K562 (cell line): ENCODE data around the gene BEST1. TPM values are rescaled to one million over a fixed set of nuclear protein-coding genes. Genes with fewer than 3 reads are reported as not detected.
"Not testable (repeated sequence)": the region's sequence is repeated elsewhere in the genome, so short reads cannot be mapped to it uniquely, and the experiment has no call there.

Source experiments
- ARID1B ChIP-seq: fragments of 450-650 bp; IDR thresholded peaks from 2 replicates; pipeline ENCODE4 v1.6.1; 2016; ENCODE audit warnings: antibody characterized with exemption, mild to moderate bottlenecking, inconsistent platforms
- ATF3 ChIP-seq, 2 experiments: fragments of 450-650 bp in 1 of 2; sonication (generic) in 1 of 2; formaldehyde crosslinking in 1 of 2; IDR thresholded peaks in 1 of 2; conservative IDR thresholded peaks in 1 of 2; 2 replicates each; pipeline versions ENCODE4 v1.6.1 to v1.8.1; 2016 to 2023; ENCODE audit warnings: mild to moderate bottlenecking in 2 of 2, moderate library complexity in 2 of 2, inconsistent platforms in 1 of 2, missing genetic modification reagents in 1 of 2
- CEBPB ChIP-seq: fragments of 450-650 bp; IDR thresholded peaks from 2 replicates; pipeline ENCODE4 v1.6.1; 2016; ENCODE audit warnings: missing genetic modification characterization, missing compliant biosample characterization
- CEBPG ChIP-seq, 3 experiments: fragments of 200-800 bp in 1 of 3; sonication (Bioruptor generic) in 1 of 3; sonication (generic) in 1 of 3; formaldehyde crosslinking in 1 of 3; IDR thresholded peaks in 2 of 3; conservative IDR thresholded peaks in 1 of 3; 2 replicates each; pipeline versions ENCODE4 v1.6.1 to v1.8.0; 2016 to 2022; ENCODE audit warnings: missing compliant biosample characterization in 2 of 3, missing genetic modification characterization in 2 of 3, mild to moderate bottlenecking in 1 of 3, missing genetic modification reagents in 1 of 3
- HMBOX1 ChIP-seq: sonication (generic); IDR thresholded peaks from 2 replicates; pipeline ENCODE4 v1.6.1; 2016
- IRF9 ChIP-seq: fragments of 450-650 bp; IDR thresholded peaks from 2 replicates; pipeline ENCODE4 v1.6.1; 2016; ENCODE audit warnings: missing biosample characterization, missing genetic modification characterization
- KDM1A ChIP-seq, 2 experiments: fragments of 450-650 bp; IDR thresholded peaks; 2 replicates each; pipeline ENCODE4 v1.6.1; 2016; ENCODE audit warnings: mild to moderate bottlenecking in 2 of 2
- KLF16 ChIP-seq: IDR thresholded peaks from 2 replicates; pipeline ENCODE4 v1.6.1; 2016; ENCODE audit warnings: antibody characterized with exemption
- L3MBTL2 ChIP-seq: fragments of 450-650 bp; IDR thresholded peaks from 2 replicates; pipeline ENCODE4 v1.6.1; 2016; ENCODE audit warnings: mild to moderate bottlenecking, moderate library complexity
- SMARCA4 ChIP-seq: fragments of 450-650 bp; IDR thresholded peaks from 2 replicates; pipeline ENCODE4 v1.6.1; 2016
- TARDBP ChIP-seq: fragments of 450-650 bp; IDR thresholded peaks from 2 replicates; pipeline ENCODE4 v1.6.1; 2016
- TCF3 ChIP-seq: sonication (generic); formaldehyde crosslinking; IDR thresholded peaks from 2 replicates; pipeline ENCODE4 v1.4.0; 2020; ENCODE audit warnings: mild to moderate bottlenecking, missing genetic modification reagents
- TOE1 ChIP-seq, 2 experiments: fragments of 450-650 bp in 1 of 2; sonication (generic) in 1 of 2; formaldehyde crosslinking in 1 of 2; IDR thresholded peaks; 2 replicates each; pipeline versions ENCODE4 v1.7.1 to v1.8.0; 2016 to 2022; ENCODE audit warnings: borderline replicate concordance in 2 of 2, mild to moderate bottlenecking in 2 of 2, antibody characterized with exemption in 1 of 2, inconsistent platforms in 1 of 2, low read depth in 1 of 2, missing genetic modification reagents in 1 of 2, moderate library complexity in 1 of 2
- VEZF1 ChIP-seq: fragments of 200-800 bp; sonication (Bioruptor generic); IDR thresholded peaks from 2 replicates; pipeline ENCODE4 v1.6.1; 2017; ENCODE audit warnings: missing genetic modification characterization, missing compliant biosample characterization
- ZEB2 ChIP-seq: fragments of 450-650 bp; IDR thresholded peaks from 2 replicates; pipeline ENCODE4 v1.6.1; 2016
- ZNF592 ChIP-seq: fragments of 450-650 bp; IDR thresholded peaks from 2 replicates; pipeline ENCODE4 v1.6.1; 2017; ENCODE audit warnings: antibody characterized with exemption, mild to moderate bottlenecking
- polyA plus RNA-seq, 8 experiments: library from polyadenylated mRNA; depleted of rRNA in 4 of 8; stranded (reverse) in 5 of 8; unstranded in 3 of 8; fragments of >200 nt; fragmentation: Nextera tagmentation in 2 of 8; fragmentation: Illumina TruSeq in 1 of 8; extraction: Ambion mirVana in 2 of 8; extraction: Trizol in 1 of 8; gene quantifications; 2 replicates each; pipeline versions ENCODE4 v1.2.1 to v1.2.3, GENCODE V29; 2011 to 2014; ENCODE audit warnings: inconsistent platforms in 1 of 8, missing spikeins in 1 of 8
- total RNA-seq, 7 experiments: library from RNA; depleted of rRNA in 6 of 7; stranded (reverse); fragments of >200 nt in 6 of 7; fragmentation: Illumina TruSeq in 2 of 7; extraction: Trizol in 2 of 7; gene quantifications; 2 replicates each; pipeline versions ENCODE4 v1.2.1 to v1.2.3, GENCODE V29; 2011 to 2021; ENCODE audit warnings: low replicate concordance in 1 of 7

The BEST1 gene
- total and polyA plus RNA-seq, 9 of the 15 experiments (the other 6 are each of a cell fraction or from before 2014, with no cell fraction given): 0.07 to 1.3 (median 0.40) TPM

- TF ChIP-seq IRF9 (tag): peak; percentile 70; the same call in 1 of the 2 replicates
- TF ChIP-seq ARID1B: peak; percentile 82
- peak; percentile 64 for TF ChIP-seq ATF3 (IDR thresholded peaks at IDR 0.05)
- not testable (repeated sequence) for TF ChIP-seq ATF3 (CRISPR knock-in tag; conservative IDR thresholded peaks at IDR 0.05); TOE1 (CRISPR knock-in tag; IDR thresholded peaks at IDR 0.05; ENCODE audit: borderline replicate concordance, low read depth)
- peak; percentile 48; the same call in 1 of the 2 replicates for TF ChIP-seq ZEB2
- peak; percentile 75; the same call in 1 of the 2 replicates for TF ChIP-seq TARDBP
- 0 out of 2 replicates have a peak, but pooled peaks have one; percentile 60 for TF ChIP-seq ZNF592
- peak; percentile 69 for TF ChIP-seq TCF3
- 0 out of 4 replicates have a peak, but pooled peaks have one; percentile 23 to 43 for TF ChIP-seq KDM1A (IDR thresholded peaks at IDR 0.05)
- peak; percentile 91 for TF ChIP-seq CEBPG (CRISPR knock-in tag; IDR thresholded peaks at IDR 0.05)
- TF ChIP-seq CEBPG (tag; conservative IDR thresholded peaks at IDR 0.05 in 1 of 2, IDR thresholded peaks at IDR 0.05 in 1 of 2): peak in 1 of 2 experiments; percentile 92; a peak in 3 of 4 replicates
- peak; percentile 94 for TF ChIP-seq TOE1 (IDR thresholded peaks at IDR 0.05; ENCODE audit: borderline replicate concordance)
- peak; percentile 31; the same call in 1 of the 2 replicates for TF ChIP-seq SMARCA4
- TF ChIP-seq KLF16: peak; percentile 38; the same call in 1 of the 2 replicates
- TF ChIP-seq L3MBTL2: peak; percentile 53; the same call in 1 of the 2 replicates
- peak; percentile 99 for TF ChIP-seq CEBPB (tag)
- TF ChIP-seq VEZF1 (CRISPR knock-in tag): 0 out of 2 replicates have a peak, but pooled peaks have one; percentile 14
- 0 out of 2 replicates have a peak, but pooled peaks have one; percentile 34 for TF ChIP-seq HMBOX1
These were observed 14.6 kb downstream of the BEST1 start (continued) for GRCh38 chr11:61964666-61965271.
